HK-2 (cell line): Measurements from ENCODE around the gene GRID2.
"Not testable (repeated sequence)": the region's sequence is repeated elsewhere in the genome, so short reads cannot be mapped to it uniquely, and the experiment has no call there.

Experiments
- DNase-seq: peaks from one replicate; pipeline ENCODE4 v3.0.0-alpha.2; 2018; ENCODE audit not compliant: unreplicated experiment

The GRID2 gene

DNA sequence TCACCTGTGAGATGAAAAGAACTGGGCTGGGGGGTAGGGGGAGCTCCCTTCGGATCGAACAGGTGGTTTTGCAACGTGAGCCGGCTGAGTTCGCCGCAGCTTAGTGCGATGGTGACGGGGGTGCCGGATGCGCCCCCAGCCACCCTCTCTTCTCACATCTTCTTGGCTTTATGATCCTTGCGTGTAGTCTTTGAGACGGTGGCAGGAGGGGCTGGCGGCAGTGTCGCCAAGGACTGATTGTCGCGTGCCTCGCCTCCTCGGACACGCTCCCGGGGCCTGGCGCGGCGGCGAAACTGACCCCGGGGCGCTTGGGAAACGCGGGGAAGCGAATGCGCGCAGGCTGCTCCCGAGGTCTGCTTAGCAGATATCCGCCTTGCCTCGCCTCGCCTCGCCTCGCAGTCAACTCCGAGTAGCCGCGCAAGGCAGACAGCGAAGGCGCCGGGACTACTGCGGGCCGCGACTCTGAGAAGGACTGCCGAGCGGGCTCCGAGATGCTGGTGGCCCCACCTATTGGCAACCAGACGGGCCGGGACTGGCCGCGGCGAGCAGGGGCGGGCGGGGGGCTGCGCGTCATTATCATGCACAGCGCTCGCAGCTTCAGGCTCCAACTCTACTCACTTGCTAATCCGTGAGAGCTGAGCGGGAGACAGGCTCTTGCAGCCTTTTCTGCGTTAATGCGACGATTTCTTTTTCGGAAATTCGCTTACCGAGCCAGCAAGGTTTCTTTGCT lies 1.5 kb downstream of the GRID2 start:
- peak; percentile 79 for DNase-seq

- no peak for DNase-seq
Observed at GRCh38 chr4:92305878-92306520, 2.2 kb downstream of the GRID2 start.

DNA sequence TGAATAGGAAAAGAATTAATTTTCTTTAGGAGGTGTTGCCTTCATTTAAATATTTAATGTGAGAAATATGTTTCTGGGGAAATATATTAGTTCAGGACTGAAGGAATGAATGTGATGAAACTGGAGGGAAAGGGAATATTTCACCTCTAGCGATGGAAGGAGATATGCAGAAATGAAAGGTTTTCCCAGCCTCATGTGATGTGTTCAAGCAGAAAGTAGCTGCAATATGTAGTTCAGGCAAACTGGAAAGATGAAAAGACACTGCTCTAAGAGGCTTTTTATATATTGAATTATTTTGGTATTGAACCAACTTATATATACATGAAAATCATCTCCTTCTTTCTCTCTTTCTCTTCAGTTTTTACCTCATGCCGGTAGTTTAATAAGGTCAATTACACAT lies 3.4 kb downstream of the GRID2 start:
- no peak for DNase-seq

- DNase-seq, result no peak
Observed at GRCh38 chr4:92307866-92308265, 4.1 kb downstream of the GRID2 start.

DNA sequence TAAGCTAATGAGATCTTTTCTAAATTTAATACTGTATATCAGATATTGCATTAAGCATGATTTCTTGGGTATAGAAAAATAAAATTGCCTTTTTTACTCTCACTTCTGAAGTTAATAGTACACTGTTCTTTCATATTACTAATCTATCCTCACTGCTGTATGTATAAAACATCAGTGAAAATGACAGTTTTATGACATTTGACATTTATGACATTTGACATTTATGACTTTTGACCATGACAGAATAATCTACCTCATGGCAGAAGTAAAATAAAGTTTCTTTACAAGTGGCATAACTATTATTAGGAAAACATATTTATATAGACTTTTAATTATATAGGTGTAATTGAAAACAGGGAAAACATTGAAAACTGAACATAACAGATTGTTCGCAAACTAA lies 13.3 kb downstream of the GRID2 start:
- no peak for DNase-seq

DNA sequence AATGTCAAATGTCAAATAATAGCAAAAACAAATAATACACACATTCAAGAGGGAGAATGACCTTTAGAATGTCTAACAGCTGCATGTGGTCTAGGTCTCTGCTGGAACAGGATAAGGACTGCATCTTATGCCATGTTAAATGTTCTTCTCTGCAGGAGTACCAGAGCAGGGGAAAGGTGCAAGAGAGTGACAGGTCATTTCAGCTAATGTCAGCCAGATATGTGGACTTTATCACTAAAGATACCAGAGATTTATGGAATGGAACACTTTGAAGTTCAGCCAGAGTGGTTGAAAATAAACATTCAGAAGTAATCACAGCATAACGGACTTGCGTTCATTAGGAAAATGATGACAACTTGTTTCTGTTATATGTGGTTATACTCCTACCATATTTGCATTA lies 24.3 kb downstream of the GRID2 start:
- no peak for DNase-seq

- no peak for DNase-seq
Observed at GRCh38 chr4:92333016-92333415, 29.2 kb downstream of the GRID2 start.

- DNase-seq, result no peak
Observed at GRCh38 chr4:92334716-92335350, 31.1 kb downstream of the GRID2 start.

- no peak for DNase-seq
Observed at GRCh38 chr4:92339676-92340075, 35.9 kb downstream of the GRID2 start.

DNA sequence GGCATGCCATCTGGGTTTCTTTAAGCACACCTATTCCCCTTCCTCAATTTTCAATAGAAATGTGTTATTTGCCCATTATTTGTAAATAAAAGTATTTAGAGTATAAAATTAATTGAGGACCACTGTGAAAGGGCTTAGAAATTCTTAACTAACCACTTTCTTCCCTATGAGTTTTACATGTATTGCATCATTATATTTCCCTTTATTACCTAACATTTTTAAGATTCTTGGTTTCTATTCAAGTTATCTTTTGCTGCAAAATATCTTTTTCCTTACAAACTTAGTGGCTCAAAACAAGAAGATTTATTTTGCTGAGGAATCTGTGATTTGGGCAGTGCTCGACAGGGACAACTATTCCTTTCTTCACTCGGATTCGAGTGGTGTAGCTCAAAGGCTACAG lies 40.5 kb downstream of the GRID2 start:
- DNase-seq, result no peak

DNA sequence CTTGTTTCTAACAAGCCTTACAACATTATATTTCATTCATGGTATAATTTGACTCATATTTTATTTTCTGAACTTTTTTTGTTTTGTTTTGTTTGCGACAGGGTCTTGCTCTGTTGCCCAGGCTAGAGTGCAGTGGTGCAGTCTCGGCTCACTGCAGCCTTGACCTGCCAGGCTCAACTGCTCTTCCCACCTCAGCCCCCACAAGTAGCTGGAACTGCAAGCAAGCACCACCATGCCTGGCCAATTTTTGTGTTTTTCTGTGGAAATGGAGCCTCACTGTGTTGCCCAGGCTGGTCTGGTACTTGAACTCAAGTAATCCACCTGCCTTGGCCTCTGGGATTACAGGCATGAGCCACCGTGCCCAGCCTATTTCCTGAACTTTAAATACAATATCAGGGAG lies 42.5 kb downstream of the GRID2 start:
- DNase-seq, result no peak

- DNase-seq, result no peak
Observed at GRCh38 chr4:92357966-92358365, 54.2 kb downstream of the GRID2 start.

DNA sequence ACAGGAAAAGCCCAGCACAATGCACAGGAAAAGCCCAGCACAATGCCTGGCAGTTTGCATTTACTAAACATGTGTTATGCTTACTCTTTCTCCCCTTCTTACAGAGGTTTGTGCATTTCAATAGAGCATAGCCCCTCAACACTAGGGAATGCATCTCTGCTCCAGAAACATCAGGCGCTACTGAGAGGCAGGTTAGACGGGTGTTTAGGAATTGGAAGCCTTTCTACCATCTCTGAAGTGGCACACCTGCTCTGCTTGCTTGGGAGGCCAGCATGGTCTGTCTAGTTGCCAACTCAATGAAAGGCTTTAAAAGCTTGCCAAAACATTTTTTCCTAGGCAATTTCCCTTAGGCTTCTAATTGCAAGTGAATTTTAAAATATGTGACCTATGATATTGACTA lies 55.7 kb downstream of the GRID2 start:
- no peak for DNase-seq

DNA sequence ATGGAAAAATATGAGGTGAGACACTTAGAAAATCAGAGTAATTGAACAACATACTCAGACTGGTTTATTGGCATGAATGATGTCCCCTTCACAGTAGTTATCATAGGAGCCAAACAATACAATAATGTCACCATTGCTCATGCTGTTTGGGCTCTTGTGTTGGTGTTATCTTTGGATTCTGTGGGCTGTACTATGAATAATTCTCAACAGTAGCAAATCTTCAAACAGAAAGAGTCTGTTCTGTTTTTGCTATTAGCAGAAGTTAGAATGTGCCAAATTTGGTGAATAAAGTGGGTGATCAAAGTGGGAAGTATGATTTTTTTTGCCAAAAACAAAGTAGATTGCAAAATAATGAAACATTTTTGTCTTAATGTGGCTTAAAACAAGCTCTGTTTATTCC lies 58.3 kb downstream of the GRID2 start:
- DNase-seq, result no peak

- DNase-seq, result no peak
Observed at GRCh38 chr4:92368653-92369052, 64.9 kb downstream of the GRID2 start.

GRCh38 chr4:92381616-92382015 lies 77.8 kb downstream of the GRID2 start:
- DNase-seq, result no peak

DNA sequence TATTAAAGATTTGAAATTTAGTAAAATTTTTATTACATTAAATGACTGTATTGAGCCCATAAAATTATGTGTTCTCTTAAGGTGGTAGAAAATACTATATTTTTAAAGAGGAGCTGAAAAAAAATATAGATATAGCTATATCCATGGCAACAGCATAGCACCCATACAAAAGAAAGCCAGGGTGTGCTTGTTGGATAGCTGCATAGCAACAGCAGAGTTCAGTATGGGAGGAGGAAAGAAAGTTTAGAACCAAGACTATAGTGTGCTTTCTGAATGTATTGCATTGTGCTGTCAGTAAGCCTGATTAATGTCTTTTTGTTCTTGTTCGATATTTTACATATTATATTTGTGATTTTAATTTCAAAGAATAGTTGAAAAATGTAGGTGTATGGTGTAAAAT lies 78.4 kb downstream of the GRID2 start:
- DNase-seq, result no peak

DNA sequence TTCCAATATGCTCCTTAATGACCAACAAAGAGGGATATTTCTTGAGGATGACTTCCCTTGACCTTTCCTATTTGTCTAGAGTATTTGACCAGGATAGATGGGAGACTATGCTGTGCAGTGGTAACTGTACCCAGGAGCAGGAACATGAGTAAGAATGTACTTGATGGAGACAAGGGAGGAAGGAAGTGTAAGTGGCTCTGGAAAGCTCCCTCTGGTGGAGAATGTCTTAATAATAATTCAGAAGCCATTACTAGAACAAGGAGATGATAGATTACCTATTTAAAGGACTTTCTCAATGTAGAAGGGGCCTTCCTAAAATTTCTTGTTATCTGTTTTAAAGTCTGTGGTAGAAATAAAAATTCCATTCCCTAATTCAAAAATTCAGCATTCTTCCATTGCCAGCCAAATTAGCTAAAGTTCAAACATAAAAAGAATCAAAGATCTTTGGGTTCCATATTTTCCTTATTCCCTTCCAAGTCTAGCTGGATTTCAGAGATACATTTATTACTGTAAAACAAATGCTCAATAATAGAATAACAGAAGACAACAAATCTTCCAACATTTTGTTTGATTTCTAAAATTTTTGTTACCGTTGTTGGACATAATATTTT lies 83.8 kb downstream of the GRID2 start:
- no peak for DNase-seq

- no peak for DNase-seq
Observed at GRCh38 chr4:92399032-92399431, 95.3 kb downstream of the GRID2 start.

DNA sequence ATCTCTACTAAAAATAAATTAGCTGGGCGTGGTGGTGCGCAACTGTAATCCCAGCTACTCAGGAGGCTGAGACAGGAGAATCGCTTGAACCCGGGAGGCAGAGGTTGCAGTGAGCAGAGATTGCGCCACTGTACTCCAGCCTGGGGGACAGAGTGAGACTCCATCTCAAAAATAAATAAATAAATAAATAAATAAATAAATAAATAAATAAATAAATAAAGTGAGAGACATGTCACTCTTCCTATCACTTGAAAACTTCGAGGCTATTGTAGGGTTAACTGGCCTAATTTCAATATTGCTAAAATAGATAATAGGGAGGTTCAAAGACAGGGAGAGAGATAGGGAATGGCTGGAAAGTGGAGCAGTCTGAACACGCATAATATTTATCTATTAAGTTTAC lies 99.8 kb downstream of the GRID2 start:
- DNase-seq, result not testable (repeated sequence)

DNA sequence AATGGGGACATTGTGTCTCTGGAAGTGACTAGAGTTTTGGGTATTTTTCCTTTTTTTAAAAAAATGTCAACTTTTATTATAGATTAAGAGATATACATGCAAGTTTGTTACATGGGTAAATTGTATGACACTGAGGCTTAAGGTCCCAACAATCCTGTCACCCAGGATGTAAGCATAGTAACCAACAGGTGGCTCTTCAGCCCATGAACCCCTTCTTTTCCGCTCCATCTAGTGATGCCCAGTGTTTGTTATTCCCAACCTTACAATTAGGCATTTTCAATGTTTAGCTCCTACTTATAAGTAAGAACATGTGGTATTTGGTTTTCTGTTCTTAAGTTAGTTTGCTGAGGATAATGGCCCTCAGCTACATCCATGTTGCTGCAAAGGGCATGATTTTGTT lies 102.7 kb downstream of the GRID2 start:
- DNase-seq, result no peak

DNA sequence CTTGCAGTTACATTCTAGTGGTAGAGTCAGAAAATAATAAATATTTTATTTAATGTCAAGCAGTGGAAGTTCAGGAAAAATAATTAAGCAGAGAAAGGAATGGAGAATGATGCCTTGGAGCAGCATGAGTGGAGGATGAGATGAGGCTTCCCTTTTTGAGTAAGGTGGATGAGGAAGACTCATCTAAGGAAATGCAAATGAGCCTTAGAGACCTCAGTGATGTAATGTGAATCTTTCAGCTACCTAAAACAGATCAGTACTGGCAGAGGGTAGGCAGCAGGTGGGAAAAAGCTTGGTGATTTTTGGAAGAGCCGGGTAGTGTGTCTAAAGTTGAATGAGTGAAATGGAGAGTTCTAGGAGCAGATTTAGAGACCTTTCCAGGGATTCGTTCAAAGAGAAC lies 118.2 kb downstream of the GRID2 start:
- DNase-seq, result no peak

GRCh38 chr4:92433272-92433758 lies 129.5 kb downstream of the GRID2 start:
- DNase-seq, result no peak
